HG02798 (cell line): Measurements from ENCODE around the gene DPF3.

Experiments used
- ATAC-seq: cut with Tn5 transposase; IDR thresholded peaks from one replicate; pipeline ENCODE4 v1.9.1; 2021; ENCODE audit warnings: mild to moderate bottlenecking; ENCODE audit not compliant: unreplicated experiment, poor library complexity

Gene DPF3

DNA sequence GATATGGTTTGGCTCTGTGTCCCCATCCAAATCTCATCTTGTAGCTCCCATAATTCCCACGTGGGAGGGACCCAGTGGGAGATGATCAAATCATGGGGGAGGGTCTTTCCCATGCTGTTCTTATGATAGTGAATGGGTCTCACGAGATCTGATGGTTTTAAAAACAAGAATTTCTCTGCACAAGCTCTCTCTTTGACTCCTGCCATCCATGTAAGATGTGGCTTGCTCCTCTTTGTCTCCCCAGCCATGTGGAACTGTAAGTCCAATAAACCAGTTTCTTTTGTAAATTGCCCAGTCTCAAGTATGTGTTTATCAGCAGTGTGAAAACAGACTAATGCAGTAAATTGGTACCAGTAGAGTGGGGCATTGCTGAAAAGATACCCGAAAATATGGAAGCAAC, 146.2 kb downstream of the DPF3 start:
- ATAC-seq = no peak

DNA sequence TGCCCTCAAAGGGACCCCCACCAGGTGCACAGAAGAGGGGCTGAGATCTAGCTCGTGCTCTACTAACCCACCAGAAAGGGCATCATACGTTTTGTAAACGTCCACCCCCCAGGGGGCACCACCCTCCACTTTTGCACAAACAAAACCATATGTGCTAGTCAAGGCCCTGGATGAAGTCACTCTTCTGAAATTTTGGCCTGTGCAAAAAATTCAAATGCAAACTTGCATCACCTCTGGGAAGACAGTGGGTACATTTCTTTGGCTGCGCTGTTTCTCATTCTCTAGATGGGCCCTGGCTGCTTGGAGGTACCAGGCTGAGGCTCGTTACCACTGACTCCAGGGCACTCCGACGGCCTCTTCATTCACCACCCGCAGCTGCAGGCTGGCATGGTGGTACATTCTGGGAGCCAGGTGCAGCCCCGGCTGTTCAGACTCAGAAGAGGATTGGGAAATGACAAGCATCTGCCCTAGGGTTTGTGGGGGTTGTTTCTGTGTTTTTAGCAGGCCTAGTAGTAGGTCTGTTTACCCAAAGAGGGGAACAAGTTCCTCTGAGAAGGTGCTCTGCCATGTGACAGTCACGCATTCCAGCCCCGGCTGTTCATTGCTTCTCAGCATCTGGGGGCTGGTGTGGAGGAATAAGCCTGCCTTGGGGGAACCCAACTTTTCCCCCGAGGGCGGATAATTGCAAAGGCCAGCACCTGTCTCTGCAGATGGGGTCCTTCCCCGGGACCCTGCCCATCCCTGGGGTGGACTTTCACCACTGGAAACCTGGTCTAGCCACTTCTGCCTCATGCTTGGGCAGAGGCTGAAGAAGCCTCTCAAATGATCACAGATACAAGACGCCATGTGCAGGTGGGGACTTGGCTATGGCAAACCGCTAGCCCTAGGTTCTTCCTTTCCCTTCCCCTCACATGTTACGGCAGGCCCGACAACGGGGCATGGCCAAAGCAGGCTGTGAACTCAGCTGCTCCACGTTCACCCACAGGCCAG, 147.6 kb downstream of the DPF3 start:
- ATAC-seq = no peak

DNA sequence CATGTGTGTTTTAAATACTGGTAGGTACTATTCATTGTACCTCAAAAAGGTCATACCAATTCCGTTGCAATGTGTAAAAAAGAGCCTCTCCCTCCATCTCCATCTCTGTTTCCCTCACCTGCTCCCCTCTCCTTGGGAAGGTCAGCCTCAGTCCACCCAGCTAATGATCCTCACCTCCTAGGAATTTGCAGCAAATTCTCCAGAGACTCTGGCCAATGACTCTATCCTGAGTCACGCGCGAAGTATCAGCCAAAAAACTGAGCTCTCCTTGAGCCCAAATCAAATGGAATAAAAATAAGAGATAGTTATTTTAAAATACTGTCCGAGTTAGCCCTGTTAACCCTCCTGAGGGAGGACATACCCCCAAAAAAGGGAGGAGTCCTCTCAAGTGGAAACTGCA, 148.4 kb downstream of the DPF3 start:
- no peak for ATAC-seq

DNA sequence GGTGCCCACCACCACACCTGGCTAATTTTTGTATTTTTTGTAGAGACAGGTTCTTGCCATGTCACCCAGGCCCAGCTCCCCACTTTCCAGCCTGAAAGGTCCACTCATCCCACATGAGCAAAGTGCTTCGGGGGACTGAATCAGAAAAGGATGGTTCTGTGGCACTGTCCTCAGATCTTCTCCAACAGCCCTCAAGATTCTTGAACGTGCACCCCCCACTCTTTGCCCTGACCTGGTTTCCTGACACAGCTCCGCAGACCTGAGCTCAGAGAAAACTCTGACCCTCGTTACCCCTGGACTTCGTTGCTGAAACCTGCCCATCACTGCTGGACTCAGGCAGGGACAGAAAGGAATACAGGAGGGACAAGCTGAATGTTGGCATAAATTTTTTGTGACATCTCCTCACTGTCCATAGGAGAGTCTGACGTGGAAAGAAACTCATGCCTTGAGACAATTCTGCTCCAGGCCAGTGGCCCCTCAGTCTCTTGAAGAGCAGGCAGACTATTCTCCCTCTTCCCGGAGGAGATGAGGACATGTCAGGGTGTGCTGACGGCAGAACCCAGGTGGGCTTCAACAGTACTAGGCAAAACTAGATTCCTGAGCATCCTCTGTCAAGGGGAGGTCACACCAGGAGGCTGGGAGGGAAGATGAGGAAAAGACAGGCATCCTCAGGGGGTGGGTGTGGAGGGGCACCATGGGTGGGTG, 149.3 kb downstream of the DPF3 start:
- no peak for ATAC-seq

DNA sequence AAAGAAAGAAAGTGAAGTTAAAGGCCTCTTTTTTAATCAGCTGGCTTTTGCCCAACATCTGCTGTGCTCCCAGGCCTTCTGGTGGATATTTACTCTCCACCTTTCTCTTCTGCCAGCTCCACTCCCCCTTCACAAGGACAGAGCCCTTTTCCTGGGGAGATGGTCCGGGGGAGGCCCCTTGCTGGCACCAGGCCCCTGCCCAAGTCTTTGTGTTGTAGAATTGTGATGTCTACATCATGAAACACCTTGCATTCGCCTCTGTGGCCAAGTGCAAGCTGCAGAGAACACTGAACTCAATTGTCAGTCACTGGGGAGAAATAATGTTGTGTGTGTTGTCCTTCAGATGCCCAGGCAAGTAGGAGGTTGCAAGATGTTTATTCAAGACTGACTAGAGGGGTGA, 150.3 kb downstream of the DPF3 start:
- ATAC-seq = no peak

DNA sequence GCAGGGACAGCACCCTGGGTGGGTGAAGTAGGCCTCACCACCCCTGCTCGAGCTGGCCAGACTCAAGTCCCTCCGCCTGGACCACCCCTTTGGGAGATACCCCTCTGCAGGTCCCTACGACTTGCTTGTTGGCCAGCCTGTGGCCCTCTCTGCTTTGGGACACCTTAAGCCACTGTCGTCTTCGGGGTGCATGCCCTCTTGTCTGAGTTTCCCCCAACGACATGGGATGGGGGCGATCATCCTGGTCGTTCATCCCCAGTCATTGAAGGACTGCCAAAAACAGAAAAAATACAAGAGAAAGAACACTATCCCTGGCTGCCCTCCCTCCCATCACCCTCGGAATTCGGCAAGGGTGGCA, 151.1 kb downstream of the DPF3 start:
- ATAC-seq = no peak

DNA sequence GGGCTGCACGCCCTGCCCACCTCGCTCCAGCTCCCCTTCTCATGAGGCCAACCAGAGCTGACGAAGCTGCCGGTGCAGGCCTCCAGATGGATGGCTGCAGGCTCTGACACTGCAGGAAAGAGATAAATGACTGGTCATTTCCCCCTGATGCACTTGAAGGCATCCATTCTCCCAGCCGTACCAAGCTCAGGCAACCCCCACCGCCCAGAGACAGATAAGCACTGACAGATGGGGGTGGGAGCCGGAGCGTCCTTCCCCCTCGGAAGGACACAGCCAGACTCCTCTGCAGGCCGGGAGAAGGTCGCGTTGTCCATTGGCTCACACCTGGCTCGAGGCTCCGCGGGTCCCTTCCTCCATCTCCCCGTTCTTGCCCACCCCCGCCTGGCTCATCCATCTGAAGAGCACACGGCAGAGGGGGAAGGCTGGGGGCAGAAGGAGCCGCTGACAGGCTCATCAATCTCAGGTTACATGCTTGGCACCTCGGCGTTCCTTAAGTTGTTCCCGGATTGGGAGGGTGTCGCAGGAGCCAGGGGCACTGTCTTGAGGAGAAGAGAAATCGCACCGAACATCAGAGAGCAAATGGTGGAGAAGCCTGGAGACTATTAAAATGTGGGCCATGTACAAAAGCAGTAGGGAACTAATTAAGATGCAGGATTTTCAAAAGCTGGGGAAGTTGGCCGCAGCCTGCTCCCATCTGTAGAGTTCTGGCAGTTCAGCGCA, 151.6 kb downstream of the DPF3 start:
- no peak for ATAC-seq

DNA sequence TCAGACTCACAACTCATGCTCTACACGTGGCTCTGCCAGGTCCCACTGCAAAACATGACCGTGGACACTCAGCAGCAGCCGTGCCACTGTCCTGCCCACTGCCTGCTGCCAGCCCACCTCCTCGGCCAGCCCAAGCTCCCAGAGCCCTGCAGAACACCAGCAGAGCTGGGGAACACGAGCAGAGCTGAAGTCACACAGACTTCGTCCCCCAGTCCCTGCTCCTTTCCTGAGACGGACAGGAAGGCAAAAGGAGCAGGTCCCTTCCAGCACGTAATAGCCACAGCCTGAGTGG, 152.1 kb downstream of the DPF3 start:
- no peak for ATAC-seq

DNA sequence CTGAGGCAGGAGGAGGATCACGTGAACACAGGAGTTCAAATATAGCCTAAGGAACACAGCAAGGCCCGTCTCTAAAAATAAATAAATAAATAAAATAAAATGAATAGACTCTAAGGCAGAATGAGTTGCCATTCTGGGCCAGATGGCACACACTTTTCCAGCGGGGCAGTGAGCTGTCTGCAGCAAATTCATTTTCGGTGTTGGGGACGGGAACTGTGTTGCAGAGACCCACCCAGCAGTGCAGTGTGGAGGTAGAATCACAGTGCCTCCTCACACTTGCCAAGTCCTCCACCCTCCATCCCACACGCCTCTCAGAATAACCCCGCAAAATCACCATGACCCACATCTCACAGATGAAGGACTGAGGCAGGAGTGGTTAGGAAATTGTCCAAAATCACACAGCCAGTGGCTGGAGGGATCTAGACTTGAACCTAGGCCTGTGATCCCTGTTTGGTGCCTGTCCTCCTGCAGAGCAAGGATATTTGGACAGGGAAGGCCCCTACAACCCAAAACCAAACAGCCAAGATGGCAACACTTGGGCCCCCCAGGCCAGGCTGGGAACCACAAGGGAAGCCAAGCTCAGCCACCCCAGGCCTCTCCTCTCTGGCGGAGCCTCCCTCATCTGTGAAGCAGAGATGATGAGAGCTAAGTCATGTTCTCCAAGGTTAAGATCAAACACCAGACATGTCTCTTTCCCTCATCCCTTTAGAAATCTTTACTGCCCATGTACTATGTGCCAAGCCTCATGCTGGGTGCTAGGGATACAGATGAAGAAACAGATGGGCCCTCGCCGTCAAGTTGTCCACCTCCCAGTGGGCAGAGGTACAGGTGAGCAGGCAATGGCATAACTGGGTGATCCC, 152.7 kb downstream of the DPF3 start:
- no peak for ATAC-seq

DNA sequence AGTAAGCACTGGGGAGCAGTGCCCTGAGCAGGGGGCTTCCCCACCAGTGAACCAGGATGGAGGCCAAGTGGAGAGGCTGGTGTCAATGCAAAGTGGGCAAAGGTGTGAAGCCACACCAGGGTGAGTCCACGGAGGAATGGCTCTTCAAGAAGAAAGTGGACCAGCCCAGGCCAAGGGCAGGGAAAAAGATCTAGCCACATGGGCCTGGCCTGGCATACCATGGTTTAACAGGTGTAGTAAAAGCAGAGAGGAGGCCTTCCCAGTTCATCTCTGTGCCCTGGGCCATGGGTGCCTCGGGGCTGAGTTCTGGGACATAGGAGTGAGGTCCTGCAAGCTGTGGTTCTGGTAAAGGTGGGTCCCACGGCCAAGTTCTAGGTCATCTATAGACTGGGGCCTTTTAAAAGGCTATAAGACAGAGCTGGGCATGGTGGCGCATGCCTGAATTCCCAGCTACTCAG, 153.4 kb downstream of the DPF3 start:
- no peak for ATAC-seq

DNA sequence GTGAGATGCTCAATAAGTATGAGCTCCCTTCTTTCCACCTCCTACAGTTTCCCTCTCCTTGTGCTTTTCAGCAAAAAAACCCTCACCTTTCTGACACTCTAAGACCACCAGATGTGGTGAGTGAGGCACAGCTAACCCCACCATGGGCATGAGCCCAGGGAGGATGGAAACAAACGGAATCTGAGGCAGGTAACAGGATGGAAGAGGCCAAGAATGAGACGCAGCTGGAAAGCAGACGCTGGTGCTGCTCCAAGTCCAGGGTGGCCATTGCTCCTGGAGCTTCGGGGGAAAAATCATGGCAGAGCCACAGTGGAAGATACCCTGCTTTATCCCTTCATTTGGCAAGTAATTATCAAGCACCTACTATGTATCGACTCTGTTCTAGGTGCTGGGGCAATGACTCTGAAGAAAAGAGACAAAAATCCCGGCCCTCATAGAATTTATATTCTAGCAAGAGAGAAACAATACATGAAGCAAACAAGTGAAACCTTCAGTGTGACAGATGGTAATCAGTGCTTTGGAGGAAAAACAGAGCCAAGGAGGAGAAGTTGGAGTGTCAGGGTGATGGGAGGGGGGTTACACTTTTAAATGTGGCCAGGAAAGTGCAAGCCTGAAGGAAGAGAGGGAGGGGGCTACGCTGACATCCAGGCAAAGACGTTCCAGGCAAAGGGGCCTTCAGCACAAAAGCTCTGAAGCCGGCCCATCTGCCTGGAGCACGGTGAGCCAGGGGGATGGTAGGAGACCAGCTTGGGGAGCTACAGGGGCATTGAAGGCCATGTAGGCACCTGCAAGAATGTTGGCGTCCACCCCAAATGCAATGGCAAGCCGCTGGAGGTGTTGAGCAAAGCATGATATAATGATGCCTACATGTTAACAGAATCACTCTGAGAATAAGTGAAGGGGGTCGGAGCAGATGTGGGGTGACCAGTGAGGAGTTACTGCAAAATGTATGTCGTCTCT, 154.2 kb downstream of the DPF3 start:
- no peak for ATAC-seq

DNA sequence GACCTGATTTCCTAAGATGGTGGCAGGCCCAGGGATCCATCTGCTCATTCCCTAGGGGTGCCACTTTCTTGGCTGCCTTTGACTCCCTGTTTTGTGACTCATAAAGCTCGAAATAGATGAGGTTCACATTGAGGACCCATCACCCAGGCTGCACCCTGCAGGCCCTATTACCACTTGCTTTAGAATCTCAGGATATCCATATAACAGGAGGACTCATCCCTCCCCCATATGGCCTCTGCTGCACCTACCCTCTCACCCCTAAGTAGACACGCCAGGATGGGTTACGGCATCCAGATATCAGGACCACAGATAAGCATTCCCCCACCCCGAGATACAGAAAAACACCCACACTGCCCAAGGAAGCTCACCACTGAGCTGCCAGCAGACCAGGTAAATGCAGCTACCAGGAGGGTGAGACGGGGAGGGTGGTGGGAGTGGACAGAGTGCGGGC, 155.7 kb downstream of the DPF3 start:
- ATAC-seq = no peak

DNA sequence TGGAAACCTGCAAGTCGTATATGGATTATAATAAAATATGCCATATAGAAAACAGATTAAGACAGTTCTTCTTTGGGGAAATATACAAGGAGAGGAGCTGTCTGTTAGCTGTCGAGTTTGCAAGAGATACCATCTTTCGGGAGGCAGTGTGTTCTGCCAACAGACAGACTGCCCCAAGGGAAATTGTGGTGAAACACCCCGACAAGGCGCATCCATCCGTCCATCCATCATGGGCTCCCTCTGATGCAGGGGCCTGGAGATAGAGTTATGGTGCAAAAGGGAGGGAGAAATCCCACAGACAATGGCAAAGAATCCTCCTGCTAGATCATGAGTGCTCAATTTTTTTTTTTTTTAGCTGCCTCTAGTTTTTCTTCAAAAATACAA, 156.3 kb downstream of the DPF3 start:
- no peak for ATAC-seq

DNA sequence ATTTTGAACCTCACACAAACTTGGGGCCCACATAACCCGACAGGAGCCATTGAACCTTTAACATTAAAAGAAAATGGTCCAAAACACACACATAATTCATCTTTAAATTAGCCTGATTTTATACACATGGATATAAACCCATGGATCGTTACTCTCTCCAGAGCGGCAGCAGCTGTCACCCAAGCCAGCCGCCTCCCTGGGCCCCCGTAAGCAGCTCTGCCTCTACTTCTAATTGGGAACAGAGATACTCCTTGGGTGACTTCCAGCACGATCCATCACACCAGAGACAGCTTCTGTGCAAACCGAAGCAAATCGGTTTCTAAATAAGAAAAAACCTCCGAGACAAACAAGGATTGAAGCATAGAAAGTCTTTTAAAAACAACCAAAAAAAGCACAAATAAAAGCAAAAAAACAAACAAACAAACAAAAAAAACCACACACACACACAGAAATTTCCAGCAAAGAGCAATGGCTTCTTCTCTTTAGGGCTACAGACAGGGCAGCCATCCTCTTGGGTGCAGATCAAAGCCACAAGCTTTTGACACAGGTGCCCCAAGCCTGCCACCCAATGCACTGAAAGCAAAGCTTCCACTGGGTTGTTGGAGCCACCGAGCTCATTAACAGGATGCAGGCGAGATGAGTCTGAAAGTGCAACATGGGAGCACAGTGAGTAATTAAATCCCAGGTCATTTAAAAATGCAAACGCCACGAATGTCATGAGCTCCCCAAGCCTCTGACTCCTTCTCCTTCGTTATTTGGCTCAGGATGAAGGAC, 156.9 kb downstream of the DPF3 start:
- no peak for ATAC-seq

DNA sequence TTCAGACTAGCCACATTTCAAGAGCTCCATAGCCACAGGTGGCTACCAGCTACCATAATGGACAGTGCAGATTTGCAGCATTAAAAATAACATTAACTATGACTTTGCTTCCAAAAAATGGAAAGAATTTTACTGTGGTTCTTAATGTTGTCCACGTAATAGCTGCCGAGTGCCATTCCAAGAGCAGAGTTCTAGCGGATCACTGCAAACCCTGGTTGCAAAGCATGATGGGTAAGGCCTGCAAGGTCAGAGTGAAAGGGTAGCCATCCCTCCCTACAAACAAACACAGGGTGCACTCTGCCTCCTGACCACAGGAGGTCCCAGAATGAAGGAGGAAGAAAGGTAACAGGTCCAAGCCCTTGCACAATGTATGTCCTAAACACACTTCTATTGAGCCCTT, 157.6 kb downstream of the DPF3 start:
- no peak for ATAC-seq

DNA sequence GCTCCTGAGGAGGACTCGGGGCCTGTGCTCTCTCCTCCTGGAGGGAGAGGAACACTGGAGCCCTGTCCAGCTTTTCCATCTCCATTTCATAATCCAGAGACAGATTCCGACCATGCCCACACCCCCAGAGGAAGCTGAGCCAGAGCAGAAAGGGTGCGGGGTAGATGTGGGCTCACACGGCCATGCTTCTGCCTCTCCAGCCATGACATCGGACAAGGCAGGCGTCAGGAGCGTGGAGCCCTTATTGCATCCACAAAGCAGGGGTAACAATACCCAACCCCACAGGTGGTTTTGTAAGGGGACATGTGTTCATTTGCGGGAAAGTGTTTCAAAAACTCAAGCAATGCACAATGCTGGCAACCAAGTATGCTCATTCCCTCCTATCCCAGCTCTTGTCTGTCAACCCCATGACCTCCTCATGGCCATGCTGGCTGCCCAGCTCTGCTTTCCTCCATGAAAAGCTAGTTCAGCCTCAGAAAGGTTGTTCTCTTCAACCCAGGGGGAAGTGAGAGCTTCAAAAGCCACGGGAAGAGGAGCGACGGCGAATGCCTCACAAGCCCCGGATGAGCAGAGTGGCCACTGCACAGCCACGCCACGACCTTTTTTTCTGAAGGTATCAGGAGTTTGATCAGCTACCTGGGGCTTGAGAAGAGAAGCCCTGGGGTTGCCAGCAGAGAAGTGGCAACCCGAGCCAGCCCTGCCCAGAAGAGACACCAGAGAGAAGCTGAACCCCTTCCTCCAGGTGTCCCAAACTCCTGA, 161.7 kb downstream of the DPF3 start:
- ATAC-seq = no peak

DNA sequence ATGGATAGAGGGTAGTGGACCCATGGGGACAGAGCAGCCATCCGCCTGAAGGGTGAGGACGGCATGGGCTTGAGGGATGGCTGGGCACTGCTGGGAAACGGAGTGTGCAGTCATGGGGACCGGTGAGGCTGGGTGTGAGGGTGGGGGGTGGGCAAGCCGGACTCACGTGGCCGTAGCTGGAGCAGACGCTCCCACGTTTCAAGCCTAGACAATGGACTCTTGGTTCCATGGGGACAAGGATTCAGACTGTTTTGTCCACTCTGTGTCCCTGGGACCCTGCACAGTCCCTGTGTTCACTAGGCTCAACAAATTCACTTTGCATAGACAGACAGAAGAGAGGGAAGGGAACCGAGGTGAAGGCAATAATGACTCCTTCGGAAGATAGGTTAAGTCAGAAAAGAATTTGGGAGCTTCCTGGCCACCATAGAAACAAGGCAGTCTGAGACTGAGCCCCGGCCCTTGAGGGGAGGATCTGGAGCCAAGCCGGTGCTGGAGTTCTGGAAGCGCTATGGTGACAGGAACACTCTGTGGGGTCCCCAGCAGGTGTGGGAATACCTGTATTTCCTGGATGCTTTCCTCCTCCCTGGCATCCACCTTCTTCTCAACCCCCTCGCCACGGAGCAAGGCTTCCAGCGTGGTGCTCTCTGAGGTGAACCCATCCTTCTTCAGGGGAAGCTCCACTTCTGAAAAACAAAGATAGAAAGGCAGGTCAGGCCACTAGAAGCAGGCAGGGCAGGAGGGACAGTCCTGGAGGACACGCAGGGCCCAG, 162.5 kb downstream of the DPF3 start:
- no peak for ATAC-seq
